HG03045 (cell line): Measurements from ENCODE around the gene MVD.
"Not testable (repeated sequence)": the region's sequence is repeated elsewhere in the genome, so short reads cannot be mapped to it uniquely, and the experiment has no call there.

ENCODE experiments used
- ATAC-seq: cut with Tn5 transposase; IDR thresholded peaks from one replicate; pipeline ENCODE4 v1.9.1; 2021; ENCODE audit warnings: mild to moderate bottlenecking, moderate library complexity; ENCODE audit not compliant: unreplicated experiment

Gene MVD

GRCh38 chr16:88610909-88611812 is 51.7 kb downstream of the MVD start:
- no peak for ATAC-seq

- no peak for ATAC-seq
Measured at GRCh38 chr16:88610080-88610479, 52.8 kb downstream of the MVD start.

GRCh38 chr16:88609426-88609825 is 53.5 kb downstream of the MVD start:
- not testable (repeated sequence) for ATAC-seq

DNA sequence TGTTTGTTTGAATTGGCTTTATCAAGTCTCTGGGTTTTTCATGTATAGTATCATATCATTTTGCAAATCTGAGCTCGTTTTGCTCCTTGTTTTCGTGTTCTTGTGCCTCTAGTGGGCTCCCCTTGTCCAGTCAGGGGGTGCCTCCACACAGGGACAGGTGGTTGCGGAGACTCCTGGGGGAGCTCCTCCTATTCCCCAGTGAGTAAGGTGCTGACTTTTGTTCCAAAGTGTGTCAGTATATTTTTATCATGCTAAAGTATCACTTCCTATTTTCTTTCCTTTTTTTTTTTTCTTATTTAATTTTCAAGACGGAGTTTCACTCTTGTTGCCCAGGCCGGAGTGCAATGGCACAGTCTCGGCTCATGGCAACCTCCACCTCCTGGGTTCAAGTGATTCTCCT is 54.8 kb downstream of the MVD start:
- ATAC-seq = no peak

DNA sequence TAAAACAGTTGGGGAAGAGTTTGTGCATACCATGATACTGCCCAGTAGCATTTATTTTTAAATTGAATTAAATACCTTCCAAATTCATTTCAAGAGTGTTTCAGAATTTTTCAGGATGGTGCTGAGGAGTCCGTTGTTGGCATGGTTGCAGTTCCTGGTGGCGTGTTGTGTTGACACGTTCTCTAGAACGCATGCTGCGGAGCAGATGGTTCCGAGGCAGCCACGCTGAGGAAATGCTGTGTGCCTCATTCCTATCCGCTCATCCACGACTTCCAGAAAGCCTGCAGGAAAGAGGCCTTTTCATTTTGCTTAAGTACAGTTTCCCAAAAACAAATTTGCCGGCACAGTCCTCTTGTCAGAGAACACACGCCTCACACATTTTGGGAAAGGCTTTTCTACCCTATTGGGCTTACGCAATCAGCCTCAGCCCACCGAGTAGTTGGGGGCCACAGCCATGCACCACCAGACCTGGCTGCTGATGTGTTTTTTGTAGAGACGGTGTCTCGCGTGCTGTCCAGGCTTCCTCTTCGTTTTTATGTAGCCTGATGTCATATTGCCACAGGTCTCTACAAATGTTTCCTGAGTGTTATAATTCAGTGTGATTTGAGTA is 56.6 kb downstream of the MVD start:
- no peak for ATAC-seq

DNA sequence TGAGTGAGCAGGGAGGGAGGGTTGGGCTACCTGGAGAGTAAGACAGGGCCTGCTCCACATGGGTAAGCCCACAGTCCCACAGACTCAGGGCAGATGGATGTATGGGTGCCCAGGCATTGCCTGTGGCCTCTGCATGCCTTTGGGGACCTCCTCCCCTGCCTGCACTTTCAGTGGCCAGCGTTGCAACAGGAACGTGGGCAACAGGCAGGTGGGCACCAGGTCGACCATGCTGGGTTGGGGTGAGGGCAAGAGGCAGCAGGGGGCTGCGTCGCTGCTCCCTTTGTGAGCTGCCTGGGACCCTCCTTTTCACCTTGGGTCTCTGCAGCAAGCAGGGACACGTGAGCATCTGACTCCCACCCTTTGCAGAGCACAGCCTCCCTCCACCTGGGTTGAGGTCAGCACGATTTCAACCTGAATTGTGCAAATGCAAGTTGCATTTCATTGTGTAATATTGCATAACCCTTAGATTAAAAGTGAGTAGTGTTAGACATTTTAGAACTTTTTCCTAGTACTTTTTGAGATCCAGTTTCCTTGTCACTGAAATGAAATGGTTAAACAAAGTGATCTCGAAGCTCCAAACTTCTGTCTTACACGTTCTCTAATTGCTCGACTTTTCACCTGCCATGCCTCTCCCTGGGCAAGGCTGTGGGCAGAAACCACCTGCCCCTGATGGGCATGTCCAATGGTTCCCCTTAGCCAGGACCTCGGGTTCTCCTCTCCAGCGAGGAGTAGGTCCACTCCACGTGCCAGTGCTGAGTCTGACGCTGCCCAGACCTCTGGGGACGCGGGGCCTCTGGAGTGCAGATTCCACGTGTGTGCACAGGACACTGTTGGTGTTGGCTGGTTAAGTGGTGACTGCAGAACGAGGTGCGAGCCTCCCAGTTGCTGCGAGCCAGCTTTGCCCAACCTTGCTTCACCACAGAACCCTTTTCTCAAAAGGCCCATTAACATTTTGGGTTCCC is 57.4 kb downstream of the MVD start:
- ATAC-seq = no peak

DNA sequence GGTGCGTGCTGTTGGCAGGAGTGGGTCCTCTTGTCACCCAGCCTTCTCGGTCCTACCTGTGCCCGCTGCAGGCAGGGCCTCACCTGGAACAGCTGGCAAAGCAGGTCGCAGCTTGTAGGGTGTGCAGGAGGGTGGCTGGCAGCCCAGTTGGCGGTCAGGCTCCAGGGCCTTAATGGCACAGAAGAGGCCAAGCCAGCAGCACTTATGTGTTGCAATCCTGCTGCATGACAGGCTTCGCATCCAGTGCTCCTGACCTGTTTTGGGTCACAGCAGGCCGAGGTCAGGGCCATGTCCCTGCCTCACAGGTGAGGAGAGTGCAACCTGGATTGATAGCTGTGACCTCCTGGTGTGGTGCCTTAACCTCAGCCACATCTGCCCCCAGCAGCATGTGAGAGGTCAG is 60.8 kb downstream of the MVD start:
- no peak for ATAC-seq
